Renal cortex interstitium (tissue), 11 donors: ENCODE data around the gene SMAD3. TPM values are rescaled to one million over a fixed set of nuclear protein-coding genes. Genes with fewer than 3 reads are reported as not detected.
"Not testable (repeated sequence)": the region's sequence is repeated elsewhere in the genome, so short reads cannot be mapped to it uniquely, and the experiment has no call there.

Source experiments
- DNase-seq, 11 donors: peaks; one replicate each; pipeline ENCODE4 v3.0.0-alpha.2; 2013; ENCODE audit warnings: low read depth in 9 of 11, low spot score in 4 of 11; ENCODE audit errors: extremely low read depth in 1 of 11
- polyA plus RNA-seq, 3 donors: library from polyadenylated mRNA; unstranded; fragments of 120-200 nt; gene quantifications; one replicate each; pipeline ENCODE4 v1.2.1, GENCODE V29; 2013; ENCODE audit not compliant: insufficient read length in 3 of 3

Gene SMAD3
- polyA plus RNA-seq, 3 donors, result 48.3 to 73.3 (median 50.2) TPM

GRCh38 chr15:67072442-67072841 is 7.0 kb downstream of the SMAD3 start:
- DNase-seq, result no peak

- no peak for DNase-seq
Observed at GRCh38 chr15:67072958-67073357, 7.6 kb downstream of the SMAD3 start.

GRCh38 chr15:67074886-67075229 is 9.5 kb downstream of the SMAD3 start:
- no peak for DNase-seq

GRCh38 chr15:67075555-67076135 is 10.2 kb downstream of the SMAD3 start:
- not testable (repeated sequence) for DNase-seq

GRCh38 chr15:67076147-67076843 is 10.9 kb downstream of the SMAD3 start:
- DNase-seq, result no peak

GRCh38 chr15:67077641-67078215 is 12.3 kb downstream of the SMAD3 start:
- DNase-seq, result no peak

GRCh38 chr15:67079361-67079760 is 14.0 kb downstream of the SMAD3 start:
- no peak for DNase-seq

GRCh38 chr15:67080118-67080899 is 14.9 kb downstream of the SMAD3 start:
- DNase-seq, result no peak

GRCh38 chr15:67080900-67081431 is 15.6 kb downstream of the SMAD3 start:
- peak in 1 of 11 donors; percentile 59 for DNase-seq

- DNase-seq, result no peak
Observed at GRCh38 chr15:67082007-67082536, 16.7 kb downstream of the SMAD3 start.

GRCh38 chr15:67083135-67083762 is 17.8 kb downstream of the SMAD3 start:
- no peak for DNase-seq

- no peak for DNase-seq
Observed at GRCh38 chr15:67084561-67084960, 19.2 kb downstream of the SMAD3 start.

GRCh38 chr15:67085237-67085817 is 19.9 kb downstream of the SMAD3 start:
- no peak for DNase-seq

- DNase-seq, result no peak
Observed at GRCh38 chr15:67085818-67086636, 20.6 kb downstream of the SMAD3 start.

- DNase-seq, result no peak
Observed at GRCh38 chr15:67086637-67086914, 21.2 kb downstream of the SMAD3 start.

GRCh38 chr15:67087507-67088172 is 22.2 kb downstream of the SMAD3 start:
- no peak for DNase-seq
